GM21381 (cell line): Measurements from ENCODE around the gene FBLN7.
"Not testable (repeated sequence)": the region's sequence is repeated elsewhere in the genome, so short reads cannot be mapped to it uniquely, and the experiment has no call there.

Experiments
- ATAC-seq: cut with Tn5 transposase; IDR thresholded peaks from one replicate; pipeline ENCODE4 v1.9.1; 2021; ENCODE audit warnings: mild to moderate bottlenecking, moderate library complexity; ENCODE audit not compliant: unreplicated experiment

Gene FBLN7

GRCh38 chr2:112181571-112182290, 43.5 kb downstream of the FBLN7 start:
- no peak for ATAC-seq

DNA sequence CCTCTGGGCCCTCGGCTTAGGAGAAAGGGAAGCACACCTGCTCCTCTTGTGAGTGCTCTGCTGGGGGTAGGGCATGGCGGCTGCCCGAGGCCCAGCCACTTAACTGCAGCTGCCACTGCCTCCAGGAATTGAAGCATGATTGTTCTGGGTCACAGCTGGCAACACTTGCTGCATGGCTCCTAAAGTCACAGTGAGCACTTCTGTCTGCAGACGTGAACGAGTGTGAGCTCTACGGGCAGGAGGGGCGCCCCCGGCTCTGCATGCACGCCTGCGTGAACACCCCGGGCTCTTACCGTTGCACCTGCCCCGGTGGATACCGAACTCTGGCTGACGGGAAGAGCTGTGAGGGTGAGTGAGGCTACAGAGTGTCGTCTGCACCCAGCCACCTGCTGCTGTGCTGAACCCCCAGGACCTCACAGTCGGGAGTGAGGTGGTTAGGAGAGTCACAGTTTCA, 44.4 kb downstream of the FBLN7 start:
- no peak for ATAC-seq

- no peak for ATAC-seq
Observed at GRCh38 chr2:112183327-112184025, 45.3 kb downstream of the FBLN7 start.

DNA sequence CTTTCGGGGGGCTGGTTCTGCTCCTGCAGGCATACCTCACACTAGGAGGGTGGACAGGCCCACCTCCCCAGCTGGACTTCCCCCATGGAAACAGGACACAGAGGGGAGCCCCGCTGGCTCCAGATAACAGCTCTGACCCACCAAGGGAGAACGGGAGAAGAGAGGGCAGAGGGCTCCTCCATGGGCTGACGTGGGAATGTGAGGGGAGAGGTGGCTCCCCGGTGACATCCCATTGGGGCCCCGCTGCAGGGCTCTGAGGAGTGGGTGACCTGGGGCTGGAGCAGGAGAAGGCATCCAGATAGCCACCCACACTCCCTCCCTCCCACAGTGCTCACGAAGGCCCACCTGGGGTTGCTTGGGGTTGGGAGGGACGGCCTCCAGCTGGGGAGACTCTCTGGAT, 45.9 kb downstream of the FBLN7 start:
- no peak for ATAC-seq

- no peak for ATAC-seq
Observed at GRCh38 chr2:112185131-112185530, 46.9 kb downstream of the FBLN7 start.

GRCh38 chr2:112187046-112187715, 49.0 kb downstream of the FBLN7 start:
- ATAC-seq = no peak

DNA sequence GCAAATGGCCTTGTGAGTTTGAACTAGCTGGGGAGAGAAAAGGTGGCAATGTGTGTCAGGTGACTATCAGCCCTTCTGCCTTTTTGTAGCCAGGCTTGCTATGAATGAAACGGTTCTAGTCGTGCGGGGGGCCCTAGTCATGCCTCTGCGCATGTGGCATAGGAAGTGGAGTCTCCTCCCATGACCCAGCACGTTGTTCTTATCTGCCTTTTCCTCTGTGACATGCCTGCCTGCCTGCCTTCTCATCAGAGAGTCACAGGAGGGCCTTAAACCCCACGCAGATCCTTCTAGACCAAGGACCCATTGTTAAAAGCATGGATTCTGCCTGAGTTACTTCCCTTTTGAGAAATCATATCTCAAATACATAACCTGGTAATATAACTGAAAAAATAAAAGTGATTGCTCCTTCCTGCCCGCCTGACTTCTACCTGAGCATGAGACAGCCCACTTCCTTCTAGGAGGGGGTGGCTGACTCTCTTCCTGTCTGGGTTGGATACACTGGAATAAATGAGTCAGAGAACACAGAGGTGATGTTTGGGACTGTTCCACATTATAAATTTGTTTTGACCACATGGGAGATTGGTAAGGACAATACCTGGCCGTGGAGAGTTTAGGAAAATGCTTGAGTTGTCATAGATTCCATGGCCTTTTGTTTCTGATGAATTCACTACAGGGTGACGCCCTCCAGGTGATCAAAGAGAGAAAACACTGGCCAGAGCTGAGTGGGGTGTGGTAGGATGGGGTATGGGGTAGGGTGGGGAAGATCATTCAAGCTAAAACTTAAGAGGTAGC, 49.8 kb downstream of the FBLN7 start:
- ATAC-seq = no peak

DNA sequence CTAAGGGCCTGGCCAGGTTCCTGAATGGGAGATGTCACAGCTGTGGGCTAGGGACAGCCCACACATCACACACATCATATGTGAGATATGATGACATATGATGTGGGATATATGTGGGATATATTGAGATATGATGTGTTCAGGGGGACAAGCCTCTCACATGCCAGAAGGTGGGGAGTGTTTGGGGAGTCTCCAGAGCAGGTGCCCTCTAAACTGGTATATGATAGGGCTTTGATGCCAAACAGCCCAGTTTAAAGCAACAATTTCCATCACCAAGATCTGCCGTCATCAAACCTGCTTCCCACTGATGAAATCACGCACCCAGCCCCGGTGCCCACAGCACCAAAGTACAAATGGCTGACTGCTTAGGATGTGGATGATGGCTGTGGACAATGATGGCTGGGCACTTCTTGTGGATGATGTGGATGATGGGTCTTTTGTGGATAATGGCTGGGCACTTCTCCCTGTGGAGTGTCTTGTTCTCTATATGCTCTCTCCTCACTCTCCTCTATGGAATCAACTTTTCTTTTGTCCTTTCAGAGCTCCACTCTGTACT, 50.9 kb downstream of the FBLN7 start:
- no peak for ATAC-seq

- no peak for ATAC-seq
Observed at GRCh38 chr2:112194028-112194427, 55.8 kb downstream of the FBLN7 start.

GRCh38 chr2:112194482-112194881, 56.3 kb downstream of the FBLN7 start:
- no peak for ATAC-seq

DNA sequence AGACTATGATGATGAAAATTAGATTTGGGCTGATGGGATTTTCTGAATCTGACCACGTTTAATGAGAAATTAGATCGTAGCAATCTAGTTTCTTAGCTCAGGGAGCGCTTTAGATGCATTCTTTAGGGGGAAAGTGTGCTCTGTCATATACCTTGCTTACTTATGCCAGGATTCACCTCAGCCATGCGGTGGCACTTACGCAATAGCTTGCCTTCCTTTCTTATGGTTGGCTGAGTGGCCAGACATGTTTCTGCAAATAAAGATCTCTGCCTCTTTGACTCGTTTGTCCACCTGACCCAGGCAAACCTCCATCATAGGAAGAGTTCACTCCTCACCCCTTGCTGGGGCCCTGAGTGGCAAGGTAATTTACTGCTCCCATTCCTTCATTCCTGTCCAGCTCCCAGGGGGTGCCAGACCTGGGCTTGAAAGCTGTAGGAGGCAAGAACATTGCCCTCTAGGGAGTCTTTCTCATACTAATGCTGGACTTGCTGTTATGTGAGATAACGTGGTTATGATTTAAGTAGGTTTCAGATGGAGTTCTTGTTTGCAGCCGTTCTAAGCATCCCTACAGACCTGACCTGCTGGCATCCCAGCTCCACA, 57.1 kb downstream of the FBLN7 start:
- ATAC-seq = no peak

DNA sequence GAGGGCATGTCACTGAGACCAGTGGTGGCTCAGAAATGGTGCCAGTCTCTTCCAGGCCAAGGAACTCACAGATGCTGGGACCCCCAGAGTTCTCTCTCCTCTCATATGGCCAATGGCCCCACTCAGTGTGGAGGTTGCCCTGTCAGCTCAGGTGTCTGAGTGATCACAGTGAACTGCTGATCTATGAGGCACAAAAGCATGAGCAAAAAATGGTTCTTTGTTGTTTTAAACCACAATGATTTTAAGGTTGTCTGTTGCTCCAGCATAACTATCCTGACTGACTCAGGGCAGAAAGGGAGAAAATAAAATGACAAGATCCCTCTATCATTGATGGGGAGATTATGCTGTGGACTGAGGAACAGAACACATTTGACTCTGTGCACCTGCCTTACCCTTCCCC, 57.8 kb downstream of the FBLN7 start:
- ATAC-seq = no peak

- ATAC-seq = no peak
Observed at GRCh38 chr2:112197868-112198267, 59.7 kb downstream of the FBLN7 start.

- ATAC-seq = no peak
Observed at GRCh38 chr2:112198780-112199179, 60.6 kb downstream of the FBLN7 start.

DNA sequence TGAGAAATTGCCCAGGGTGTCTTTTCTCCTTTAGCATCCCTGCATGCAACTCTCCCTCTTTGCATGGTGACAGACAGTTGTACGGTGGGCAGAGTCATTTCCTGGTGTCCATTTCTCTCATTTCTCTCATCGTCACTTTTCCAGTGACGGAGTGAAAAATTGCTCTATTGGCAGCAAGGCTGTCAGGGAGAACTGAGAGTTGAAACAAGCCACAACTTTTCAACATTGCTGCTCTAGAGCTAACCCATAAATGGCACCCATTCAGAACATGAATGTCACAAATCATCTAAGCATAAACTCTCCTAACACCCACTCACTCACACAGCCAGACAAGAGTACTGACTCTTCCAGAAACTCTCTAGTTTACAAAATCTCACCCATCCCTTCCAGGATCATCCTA, 61.0 kb downstream of the FBLN7 start:
- no peak for ATAC-seq

DNA sequence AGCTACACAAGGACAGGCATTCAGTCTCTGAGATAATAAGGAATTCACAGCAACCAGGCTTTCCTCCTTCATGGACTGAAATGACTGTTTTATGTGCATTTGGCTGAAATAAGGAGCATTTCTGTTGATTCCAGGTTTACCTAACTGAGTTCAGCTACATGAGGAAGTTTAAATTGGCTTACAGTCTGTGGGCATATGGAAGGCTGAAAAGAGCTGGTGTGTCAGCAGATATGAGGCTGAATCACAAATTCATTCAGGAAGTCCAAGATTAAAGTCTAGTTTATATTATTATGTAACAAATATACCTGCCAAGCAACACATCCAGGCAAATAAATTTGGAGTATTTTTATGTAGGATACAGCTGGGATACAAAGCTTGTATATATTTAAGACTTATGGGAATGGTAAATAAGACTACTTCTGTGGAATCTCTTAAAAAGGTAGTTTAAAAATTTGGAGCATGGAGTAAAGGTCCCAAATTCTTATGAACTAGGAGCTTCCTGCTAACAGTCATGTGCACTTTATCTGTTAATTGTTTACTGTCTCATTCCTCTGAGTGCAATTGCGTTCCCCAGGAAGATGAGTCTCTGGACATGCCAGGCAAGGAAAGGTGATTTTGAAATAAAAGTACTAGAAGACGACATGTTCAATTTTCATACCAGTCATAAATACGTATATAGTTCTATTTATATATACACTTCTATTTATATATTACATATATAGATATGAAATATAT, 63.7 kb downstream of the FBLN7 start:
- ATAC-seq = no peak

- no peak for ATAC-seq
Observed at GRCh38 chr2:112204411-112204810, 66.2 kb downstream of the FBLN7 start.

GRCh38 chr2:112207905-112208304, 69.7 kb downstream of the FBLN7 start:
- not testable (repeated sequence) for ATAC-seq

- no peak for ATAC-seq
Observed at GRCh38 chr2:112216167-112216566, 78.0 kb downstream of the FBLN7 start.

GRCh38 chr2:112217854-112218253, 79.7 kb downstream of the FBLN7 start:
- ATAC-seq = no peak
